ENCODE measurements around the gene FAM180B.

DNA sequence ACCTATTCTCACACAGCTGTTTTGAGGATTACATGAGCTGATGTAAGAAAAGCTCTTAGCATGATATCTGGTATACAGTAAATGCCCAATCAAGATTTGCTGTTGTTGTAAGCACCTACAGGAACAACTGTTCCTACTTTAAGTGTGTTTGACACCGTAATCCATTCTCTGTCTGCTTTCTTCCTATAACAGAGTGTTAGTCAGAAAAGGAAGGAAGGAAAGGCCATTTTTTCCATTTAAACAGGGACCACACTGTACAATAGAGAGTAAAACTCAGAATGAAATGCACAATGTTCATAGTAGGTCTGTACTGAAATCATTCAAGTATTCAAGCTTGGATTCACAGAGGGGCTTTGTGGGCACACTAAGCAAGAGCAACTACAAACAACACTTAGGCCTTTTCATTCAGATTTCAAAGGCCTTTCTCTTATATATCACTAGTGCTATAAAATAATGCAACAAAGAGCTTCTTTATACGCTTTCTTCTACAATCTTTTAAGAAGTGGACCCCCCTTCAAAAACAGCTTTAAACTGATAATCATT, 34.4 kb downstream of the FAM180B start:
- TF ChIP-seq EGR1 (IDR thresholded peaks at IDR 0.05; ENCODE audit: borderline replicate concordance, low read depth, low read length) (no peak), POLR2A (IDR thresholded peaks at IDR 0.05; ENCODE audit: control extremely low read depth in 1 of 2, low read depth in 2 of 2, low read length in 2 of 2) (no peak), NRF1 (IDR thresholded peaks at IDR 0.05; ENCODE audit: low read depth, low read length) (no peak), TEAD4 (IDR thresholded peaks at IDR 0.05; ENCODE audit: low read depth, low read length) (no peak), CEBPB (IDR thresholded peaks at IDR 0.05; ENCODE audit: low read depth, low read length) (no peak), EZH2 (IDR thresholded peaks at IDR 0.05; ENCODE audit: low read depth, low read length, severe bottlenecking) (no peak), POU5F1 (IDR thresholded peaks at IDR 0.05; ENCODE audit: low read depth, low read length) (no peak), BCL11A (IDR thresholded peaks at IDR 0.05; ENCODE audit: low read depth in 2 of 2, low read length in 2 of 2) (no peak), EP300 (IDR thresholded peaks at IDR 0.05; ENCODE audit: borderline replicate concordance in 1 of 2, low read depth in 2 of 2, low read length in 2 of 2) (no peak)
- TF ChIP-seq, protein P1, sequence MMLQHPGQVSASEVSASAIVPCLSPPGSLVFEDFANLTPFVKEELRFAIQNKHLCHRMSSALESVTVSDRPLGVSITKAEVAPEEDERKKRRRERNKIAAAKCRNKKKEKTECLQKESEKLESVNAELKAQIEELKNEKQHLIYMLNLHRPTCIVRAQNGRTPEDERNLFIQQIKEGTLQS (IDR thresholded peaks at IDR 0.05; ENCODE audit: insufficient read depth, low read depth, low read length) = no peak
- TF ChIP-seq, protein P2, sequence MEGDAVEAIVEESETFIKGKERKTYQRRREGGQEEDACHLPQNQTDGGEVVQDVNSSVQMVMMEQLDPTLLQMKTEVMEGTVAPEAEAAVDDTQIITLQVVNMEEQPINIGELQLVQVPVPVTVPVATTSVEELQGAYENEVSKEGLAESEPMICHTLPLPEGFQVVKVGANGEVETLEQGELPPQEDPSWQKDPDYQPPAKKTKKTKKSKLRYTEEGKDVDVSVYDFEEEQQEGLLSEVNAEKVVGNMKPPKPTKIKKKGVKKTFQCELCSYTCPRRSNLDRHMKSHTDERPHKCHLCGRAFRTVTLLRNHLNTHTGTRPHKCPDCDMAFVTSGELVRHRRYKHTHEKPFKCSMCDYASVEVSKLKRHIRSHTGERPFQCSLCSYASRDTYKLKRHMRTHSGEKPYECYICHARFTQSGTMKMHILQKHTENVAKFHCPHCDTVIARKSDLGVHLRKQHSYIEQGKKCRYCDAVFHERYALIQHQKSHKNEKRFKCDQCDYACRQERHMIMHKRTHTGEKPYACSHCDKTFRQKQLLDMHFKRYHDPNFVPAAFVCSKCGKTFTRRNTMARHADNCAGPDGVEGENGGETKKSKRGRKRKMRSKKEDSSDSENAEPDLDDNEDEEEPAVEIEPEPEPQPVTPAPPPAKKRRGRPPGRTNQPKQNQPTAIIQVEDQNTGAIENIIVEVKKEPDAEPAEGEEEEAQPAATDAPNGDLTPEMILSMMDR (IDR thresholded peaks at IDR 0.05; ENCODE audit: control extremely low read depth in 1 of 3, insufficient read depth in 1 of 3, low read depth in 1 of 3, low read length in 3 of 3) = no peak
- TF ChIP-seq, protein P3, sequence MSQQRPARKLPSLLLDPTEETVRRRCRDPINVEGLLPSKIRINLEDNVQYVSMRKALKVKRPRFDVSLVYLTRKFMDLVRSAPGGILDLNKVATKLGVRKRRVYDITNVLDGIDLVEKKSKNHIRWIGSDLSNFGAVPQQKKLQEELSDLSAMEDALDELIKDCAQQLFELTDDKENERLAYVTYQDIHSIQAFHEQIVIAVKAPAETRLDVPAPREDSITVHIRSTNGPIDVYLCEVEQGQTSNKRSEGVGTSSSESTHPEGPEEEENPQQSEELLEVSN (IDR thresholded peaks at IDR 0.05) = no peak
